DOHH2 (cell line): Measurements from ENCODE around the gene GPR183.

Experiments used
- H3F3A ChIP-seq: fragments of 200-600 bp; sonication (generic), shearing (Covaris generic); 2 replicates; pipeline ENCODE4 v1.6.0; 2016; ENCODE audit warnings: antibody characterized with exemption, mild to moderate bottlenecking; ENCODE audit not compliant: control insufficient read depth, insufficient read depth
- H3K27ac ChIP-seq: fragments of 200-600 bp; sonication (generic); 2 replicates; pipeline ENCODE4 v1.5.1; 2014; ENCODE audit warnings: low read depth, mild to moderate bottlenecking, low read length, moderate library complexity
- H3K27me3 ChIP-seq: fragments of 200-600 bp; sonication (generic); 2 replicates; pipeline ENCODE4 v1.6.1; 2014; ENCODE audit warnings: mild to moderate bottlenecking, low read length, mixed read lengths; ENCODE audit not compliant: control insufficient read depth
- H3K36me3 ChIP-seq: fragments of 200-600 bp; sonication (generic); 2 replicates; pipeline ENCODE4 v1.6.1; 2014; ENCODE audit warnings: mild to moderate bottlenecking, low read length, moderate library complexity, mixed read lengths; ENCODE audit not compliant: control insufficient read depth
- H3K4me1 ChIP-seq: fragments of 200-600 bp; sonication (generic); 2 replicates; pipeline ENCODE4 v1.6.1; 2014; ENCODE audit warnings: mild to moderate bottlenecking, low read length, mixed read lengths; ENCODE audit not compliant: control insufficient read depth
- H3K4me2 ChIP-seq: fragments of 200-600 bp; sonication (generic); 2 replicates; pipeline ENCODE4 v1.6.0; 2014; ENCODE audit warnings: mild to moderate bottlenecking, low read length, moderate library complexity
- H3K4me3 ChIP-seq: fragments of 200-600 bp; sonication (generic); 2 replicates; pipeline ENCODE4 v1.5.1; 2014; ENCODE audit warnings: mild to moderate bottlenecking, low read length, mixed read lengths
- H3K79me2 ChIP-seq: fragments of 200-600 bp; sonication (generic); 2 replicates; pipeline ENCODE4 v1.6.1; 2014; ENCODE audit warnings: mild to moderate bottlenecking, low read length, mixed read lengths; ENCODE audit not compliant: control insufficient read depth
- H3K9me2 ChIP-seq: fragments of 200-600 bp; sonication (generic); replicated peaks from 2 replicates; pipeline ENCODE4 v1.6.1; 2014; ENCODE audit warnings: mild to moderate bottlenecking, low read length, mixed read lengths; ENCODE audit not compliant: control insufficient read depth
- H3K9me3 ChIP-seq: fragments of 200-600 bp; sonication (generic); 2 replicates; pipeline ENCODE4 v1.6.1; 2014; ENCODE audit warnings: antibody characterized with exemption, low read length, mixed read lengths; ENCODE audit not compliant: control insufficient read depth, insufficient read depth
- H4K20me1 ChIP-seq: fragments of 200-600 bp; sonication (generic); 2 replicates; pipeline ENCODE4 v1.6.0; 2014; ENCODE audit warnings: low read depth, mild to moderate bottlenecking, antibody characterized with exemption, low read length, moderate library complexity; ENCODE audit not compliant: control insufficient read depth, insufficient read depth
- EZH2phosphoT487 ChIP-seq: fragments of 200-600 bp; sonication (generic); IDR thresholded peaks from 2 replicates; pipeline ENCODE4 v1.6.1; 2017; ENCODE audit warnings: borderline replicate concordance, mild to moderate bottlenecking, antibody characterized with exemption, low read length, moderate library complexity, mixed read lengths
- TF ChIP-seq, protein P1 (sequence below): fragments of 200-600 bp; sonication (generic); IDR thresholded peaks from one replicate; pipeline ENCODE4 v1.5.1; 2014; ENCODE audit warnings: antibody characterized with exemption, mild to moderate bottlenecking, low read depth, low read length; ENCODE audit not compliant: poor library complexity, severe bottlenecking

GPR183 gene

DNA sequence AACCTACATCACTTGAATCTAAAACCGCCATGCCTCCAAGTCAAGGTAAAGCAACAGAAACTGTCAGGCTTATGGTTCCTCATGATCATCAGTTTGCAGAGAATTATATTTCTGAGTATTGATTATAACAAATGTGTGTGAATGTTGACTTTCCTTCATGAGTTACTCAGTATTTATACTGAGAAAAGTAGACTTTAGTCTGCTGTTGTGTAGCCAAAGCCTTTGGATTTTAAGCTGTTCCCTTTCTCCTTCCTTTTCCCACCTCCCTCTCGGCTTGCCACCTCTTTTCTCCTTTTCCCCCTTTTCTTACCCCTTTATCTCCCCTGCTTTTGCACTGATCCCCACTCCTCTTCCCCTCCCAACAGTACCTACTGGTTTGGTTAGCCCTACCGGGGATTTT is 28.4 kb downstream of the GPR183 start:
- H3K27ac ChIP-seq, result no peak overlapping the region

DNA sequence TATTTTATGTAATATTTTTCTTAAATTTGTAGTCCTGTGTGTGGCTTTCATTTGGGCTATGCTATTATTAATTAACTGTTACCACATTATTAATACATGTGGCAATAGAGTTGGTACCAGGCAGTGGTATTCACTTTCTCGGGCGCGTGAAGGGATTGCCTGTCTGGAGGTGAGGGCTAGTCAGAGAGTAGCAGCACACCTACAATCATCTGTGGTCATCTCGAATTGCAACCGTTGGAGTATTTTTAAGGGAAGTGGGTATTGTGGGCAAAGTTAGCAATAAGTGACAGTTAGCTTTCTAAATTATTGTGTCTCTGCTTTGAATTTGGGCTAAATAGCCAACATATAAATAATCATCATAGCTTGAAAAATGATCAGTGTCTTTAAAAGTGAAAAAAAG is 29.0 kb downstream of the GPR183 start:
- H3K27me3 ChIP-seq, result no peaks in the 10 kb centered on the region
- peaks cover 32% of the 10 kb centered on the region for H3K4me1 ChIP-seq
- H3K4me2 ChIP-seq, result no peak overlapping the region
- no peak overlapping the region for H3K27ac ChIP-seq
- peaks cover 16% of the 10 kb centered on the region for H3K36me3 ChIP-seq
- H3K9me2 ChIP-seq, result no peaks in the 10 kb centered on the region
- TF ChIP-seq, protein P1, sequence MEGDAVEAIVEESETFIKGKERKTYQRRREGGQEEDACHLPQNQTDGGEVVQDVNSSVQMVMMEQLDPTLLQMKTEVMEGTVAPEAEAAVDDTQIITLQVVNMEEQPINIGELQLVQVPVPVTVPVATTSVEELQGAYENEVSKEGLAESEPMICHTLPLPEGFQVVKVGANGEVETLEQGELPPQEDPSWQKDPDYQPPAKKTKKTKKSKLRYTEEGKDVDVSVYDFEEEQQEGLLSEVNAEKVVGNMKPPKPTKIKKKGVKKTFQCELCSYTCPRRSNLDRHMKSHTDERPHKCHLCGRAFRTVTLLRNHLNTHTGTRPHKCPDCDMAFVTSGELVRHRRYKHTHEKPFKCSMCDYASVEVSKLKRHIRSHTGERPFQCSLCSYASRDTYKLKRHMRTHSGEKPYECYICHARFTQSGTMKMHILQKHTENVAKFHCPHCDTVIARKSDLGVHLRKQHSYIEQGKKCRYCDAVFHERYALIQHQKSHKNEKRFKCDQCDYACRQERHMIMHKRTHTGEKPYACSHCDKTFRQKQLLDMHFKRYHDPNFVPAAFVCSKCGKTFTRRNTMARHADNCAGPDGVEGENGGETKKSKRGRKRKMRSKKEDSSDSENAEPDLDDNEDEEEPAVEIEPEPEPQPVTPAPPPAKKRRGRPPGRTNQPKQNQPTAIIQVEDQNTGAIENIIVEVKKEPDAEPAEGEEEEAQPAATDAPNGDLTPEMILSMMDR, result no peak
- TF ChIP-seq EZH2phosphoT487, result no peak
- no peaks in the 10 kb centered on the region for H3K9me3 ChIP-seq
- H4K20me1 ChIP-seq, result peaks cover 46% of the 10 kb centered on the region
- H3F3A ChIP-seq, result peaks cover 15% of the 10 kb centered on the region
- no peaks in the 10 kb centered on the region for H3K79me2 ChIP-seq
- H3K4me3 ChIP-seq, result no peak overlapping the region

More for the DNA sequence above, 28.4 kb downstream of the GPR183 start:
- Histone ChIP-seq H3K27me3 (no peaks in the 10 kb centered on the region), H3K9me3 (no peaks in the 10 kb centered on the region), H3F3A (peaks cover 15% of the 10 kb centered on the region), H4K20me1 (peaks cover 47% of the 10 kb centered on the region), H3K4me2 (no peak overlapping the region), H3K4me1 (peaks cover 33% of the 10 kb centered on the region), H3K79me2 (no peaks in the 10 kb centered on the region), H3K36me3 (peaks cover 16% of the 10 kb centered on the region), H3K9me2 (no peaks in the 10 kb centered on the region), H3K4me3 (no peak overlapping the region)
- TF ChIP-seq EZH2phosphoT487, result no peak
- TF ChIP-seq, protein P1, result no peak

DNA sequence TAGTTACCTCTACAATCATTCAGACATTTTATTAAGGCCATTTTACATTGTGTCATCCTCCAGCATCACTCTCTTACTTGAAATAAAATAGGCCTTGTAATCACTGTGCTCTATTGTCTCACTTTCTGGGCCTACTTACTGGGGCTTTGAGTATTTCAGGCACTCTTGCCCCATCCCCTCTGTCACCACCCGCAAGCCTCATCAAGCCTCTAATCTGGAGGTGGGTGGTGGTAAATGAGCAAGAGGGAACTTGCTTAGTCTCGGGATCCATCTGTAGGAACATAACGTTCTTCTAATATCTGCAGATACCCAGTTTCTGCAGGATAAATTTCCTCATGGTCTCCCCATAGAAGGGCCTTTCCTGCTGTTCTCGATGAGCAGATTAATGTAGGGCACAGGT is 29.6 kb downstream of the GPR183 start:
- Histone ChIP-seq H3K4me3 (no peak overlapping the region), H3F3A (peaks cover 12% of the 10 kb centered on the region), H3K79me2 (no peaks in the 10 kb centered on the region), H3K36me3 (peaks cover 16% of the 10 kb centered on the region), H3K4me2 (no peak overlapping the region), H3K27me3 (no peaks in the 10 kb centered on the region), H3K4me1 (peaks cover 27% of the 10 kb centered on the region), H3K9me2 (no peaks in the 10 kb centered on the region), H4K20me1 (peaks cover 41% of the 10 kb centered on the region), H3K27ac (no peak overlapping the region), H3K9me3 (no peaks in the 10 kb centered on the region)
- TF ChIP-seq, protein P1, result no peak
- no peak for TF ChIP-seq EZH2phosphoT487

DNA sequence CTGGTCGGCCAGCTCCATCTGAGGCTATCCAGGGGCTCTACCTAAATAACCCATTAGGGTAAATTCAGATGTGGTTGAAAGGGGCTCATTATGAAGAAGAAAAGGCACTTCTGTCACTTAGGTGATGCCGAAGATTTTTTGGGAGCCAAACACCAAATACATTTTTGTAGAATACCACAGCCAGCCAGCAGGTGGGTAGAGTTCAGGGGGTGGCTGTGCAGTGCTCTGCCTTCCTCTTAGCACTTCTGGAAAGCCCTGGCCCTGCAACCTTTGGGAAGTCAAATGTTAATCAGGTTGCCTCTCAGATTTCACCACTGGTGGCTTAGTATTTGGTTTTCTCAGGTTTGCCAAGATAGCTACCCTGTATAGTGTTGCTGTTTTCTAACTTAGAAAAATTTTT is 30.5 kb downstream of the GPR183 start:
- TF ChIP-seq, protein P1, result no peak
- no peak for TF ChIP-seq EZH2phosphoT487
- peaks cover 17% of the 10 kb centered on the region for H3K4me1 ChIP-seq
- peaks cover 38% of the 10 kb centered on the region for H4K20me1 ChIP-seq
- no peak overlapping the region for H3K4me2 ChIP-seq
- H3K27ac ChIP-seq, result no peak overlapping the region
- H3K9me2 ChIP-seq, result no peaks in the 10 kb centered on the region
- peaks cover 4% of the 10 kb centered on the region; the same call in 1 of the 2 replicates for H3F3A ChIP-seq
- H3K4me3 ChIP-seq, result no peak overlapping the region
- no peaks in the 10 kb centered on the region for H3K9me3 ChIP-seq
- H3K36me3 ChIP-seq, result peaks cover 16% of the 10 kb centered on the region
- no peaks in the 10 kb centered on the region for H3K79me2 ChIP-seq
- no peaks in the 10 kb centered on the region for H3K27me3 ChIP-seq
